Glutamatergic neuron (in vitro differentiated cells): ENCODE measurements around the gene AGAP3. TPM values are rescaled to one million over a fixed set of nuclear protein-coding genes. Genes with fewer than 3 reads are reported as not detected.

Source experiments
- DNase-seq: peaks from one replicate; pipeline ENCODE4 v3.0.0; 2022
- H3K27ac Mint-ChIP-seq: one replicate; pipeline ENCODE4 v1.8.0; 2020; ENCODE audit warnings: mild to moderate bottlenecking, mixed read lengths, inconsistent platforms; ENCODE audit not compliant: unreplicated experiment
- H3K27me3 Mint-ChIP-seq: one replicate; pipeline ENCODE4 v1.8.0; 2020; ENCODE audit warnings: mild to moderate bottlenecking, moderate library complexity, mixed read lengths, inconsistent platforms; ENCODE audit not compliant: unreplicated experiment
- H3K36me3 Mint-ChIP-seq: one replicate; pipeline ENCODE4 v1.8.0; 2020; ENCODE audit warnings: mild to moderate bottlenecking, mixed read lengths, inconsistent platforms; ENCODE audit not compliant: unreplicated experiment
- H3K4me1 Mint-ChIP-seq: one replicate; pipeline ENCODE4 v1.8.0; 2020; ENCODE audit warnings: mild to moderate bottlenecking, low read depth, mixed read lengths, inconsistent platforms; ENCODE audit not compliant: unreplicated experiment
- H3K4me3 Mint-ChIP-seq: one replicate; pipeline ENCODE4 v1.8.0; 2020; ENCODE audit warnings: mild to moderate bottlenecking, mixed read lengths, inconsistent platforms; ENCODE audit not compliant: unreplicated experiment
- H3K9me3 Mint-ChIP-seq: one replicate; pipeline ENCODE4 v1.8.0; 2020; ENCODE audit warnings: mild to moderate bottlenecking, moderate library complexity, mixed read lengths, inconsistent platforms; ENCODE audit not compliant: unreplicated experiment
- total RNA-seq: library from RNA; stranded (reverse); fragmentation: NEBNext Ultra II Directional; extraction: Animal tissue kit (Norgen Biotek cat#: 25700); gene quantifications from one replicate; pipeline ENCODE4 v1.2.1, GENCODE V29; 2021; ENCODE audit not compliant: unreplicated experiment
- TF ChIP-seq, protein P1 (sequence below): fragments of 200-600 bp; sonication (generic); IDR thresholded peaks from one replicate; pipeline ENCODE4 v1.5.0; 2021; ENCODE audit not compliant: partially characterized antibody, unreplicated experiment

The AGAP3 gene
- total RNA-seq, 1 donor from 2014 or later, result 406 TPM

DNA sequence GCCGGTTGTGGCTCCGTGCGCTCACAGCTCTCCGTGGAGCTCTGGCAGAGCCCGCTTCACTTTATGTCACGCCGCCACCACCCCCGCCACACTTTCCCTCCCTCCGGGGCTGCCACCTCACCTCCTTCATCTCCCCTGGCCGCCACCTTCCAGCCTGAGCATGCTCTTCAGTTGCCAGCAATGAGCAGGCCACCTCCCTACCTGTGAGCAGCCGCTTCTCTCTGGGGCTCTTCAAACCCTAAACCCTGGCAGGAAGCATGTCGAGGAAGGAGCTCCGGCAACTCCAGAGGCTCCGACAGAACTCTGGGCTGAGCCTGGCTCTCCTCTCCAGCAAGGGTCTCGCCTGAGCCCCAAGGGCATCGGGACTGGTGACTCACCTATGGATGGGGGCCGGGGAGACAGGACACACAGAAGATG lies 44.5 kb downstream of the AGAP3 start:
- Mint-ChIP-seq H3K4me3 (no peak overlapping the region), H3K27ac (no peak overlapping the region), H3K9me3 (peaks cover 22% of the 10 kb centered on the region), H3K36me3 (no peaks in the 10 kb centered on the region), H3K27me3 (peaks cover 29% of the 10 kb centered on the region), H3K4me1 (peaks cover 16% of the 10 kb centered on the region)
- DNase-seq, result no peak
- TF ChIP-seq, protein P1, sequence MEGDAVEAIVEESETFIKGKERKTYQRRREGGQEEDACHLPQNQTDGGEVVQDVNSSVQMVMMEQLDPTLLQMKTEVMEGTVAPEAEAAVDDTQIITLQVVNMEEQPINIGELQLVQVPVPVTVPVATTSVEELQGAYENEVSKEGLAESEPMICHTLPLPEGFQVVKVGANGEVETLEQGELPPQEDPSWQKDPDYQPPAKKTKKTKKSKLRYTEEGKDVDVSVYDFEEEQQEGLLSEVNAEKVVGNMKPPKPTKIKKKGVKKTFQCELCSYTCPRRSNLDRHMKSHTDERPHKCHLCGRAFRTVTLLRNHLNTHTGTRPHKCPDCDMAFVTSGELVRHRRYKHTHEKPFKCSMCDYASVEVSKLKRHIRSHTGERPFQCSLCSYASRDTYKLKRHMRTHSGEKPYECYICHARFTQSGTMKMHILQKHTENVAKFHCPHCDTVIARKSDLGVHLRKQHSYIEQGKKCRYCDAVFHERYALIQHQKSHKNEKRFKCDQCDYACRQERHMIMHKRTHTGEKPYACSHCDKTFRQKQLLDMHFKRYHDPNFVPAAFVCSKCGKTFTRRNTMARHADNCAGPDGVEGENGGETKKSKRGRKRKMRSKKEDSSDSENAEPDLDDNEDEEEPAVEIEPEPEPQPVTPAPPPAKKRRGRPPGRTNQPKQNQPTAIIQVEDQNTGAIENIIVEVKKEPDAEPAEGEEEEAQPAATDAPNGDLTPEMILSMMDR, result no peak

DNA sequence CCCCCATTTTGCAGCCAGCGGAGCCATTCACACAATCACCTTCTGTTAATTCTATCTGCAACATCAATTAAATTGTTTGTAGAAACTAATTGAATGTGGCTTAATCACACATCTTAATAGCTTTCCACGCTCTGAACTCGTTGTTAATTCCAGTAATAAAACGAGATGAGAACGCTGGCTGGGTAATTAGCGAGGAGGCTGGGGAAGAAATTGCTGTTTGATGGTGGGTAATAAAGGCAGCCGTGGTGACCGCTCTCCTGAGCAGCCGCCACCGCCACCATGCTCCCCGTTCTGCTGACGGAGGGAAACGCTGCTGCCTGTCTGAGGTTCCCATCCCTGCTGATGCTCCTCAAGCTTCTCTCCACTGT lies 44.9 kb downstream of the AGAP3 start:
- no peak for DNase-seq

DNA sequence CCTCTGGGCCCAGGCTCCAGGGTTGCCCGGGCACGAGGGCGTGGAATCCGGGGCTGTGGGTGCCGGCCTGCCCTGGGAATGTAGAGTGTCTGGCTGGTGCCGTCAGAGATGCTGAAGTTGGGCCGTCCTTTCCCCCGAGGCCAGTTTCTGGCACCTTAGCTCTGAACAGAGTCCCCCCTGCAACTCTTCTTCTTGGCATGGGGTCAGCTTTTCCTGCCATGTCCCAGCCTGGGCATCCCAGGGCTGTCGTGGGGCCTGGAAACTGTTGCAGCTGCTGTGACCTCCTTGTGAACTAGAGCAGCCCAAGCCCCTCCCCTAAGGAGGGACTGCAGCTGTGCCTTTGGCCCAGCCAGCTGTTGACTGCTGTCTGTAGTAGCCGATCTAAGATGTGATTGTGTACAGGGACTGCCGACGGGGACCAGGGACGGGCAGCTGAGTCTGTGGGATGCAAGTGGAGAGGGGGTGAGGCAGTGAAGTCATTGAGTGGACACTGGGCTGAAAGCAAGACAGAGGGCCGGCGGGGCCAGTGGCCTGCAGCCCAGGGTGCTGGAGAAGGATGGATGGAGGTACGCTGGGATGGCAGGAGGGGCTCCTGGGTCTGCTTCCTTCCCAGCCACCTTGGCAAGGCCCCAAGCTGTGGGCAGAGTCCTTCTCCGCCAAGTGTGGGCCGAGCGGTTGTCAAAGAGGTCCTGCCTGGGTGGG lies 45.5 kb downstream of the AGAP3 start:
- Mint-ChIP-seq H3K27me3 (peaks cover 30% of the 10 kb centered on the region), H3K4me1 (peaks cover 19% of the 10 kb centered on the region), H3K27ac (no peak overlapping the region), H3K36me3 (no peaks in the 10 kb centered on the region), H3K9me3 (peaks cover 26% of the 10 kb centered on the region), H3K4me3 (no peak overlapping the region)
- TF ChIP-seq, protein P1, result no peak
- no peak for DNase-seq

More for the DNA sequence above, 44.9 kb downstream of the AGAP3 start:
- peaks cover 28% of the 10 kb centered on the region for H3K27me3 Mint-ChIP-seq
- peaks cover 16% of the 10 kb centered on the region for H3K4me1 Mint-ChIP-seq
- no peaks in the 10 kb centered on the region for H3K36me3 Mint-ChIP-seq
- H3K27ac Mint-ChIP-seq, result no peak overlapping the region
- H3K9me3 Mint-ChIP-seq, result peaks cover 21% of the 10 kb centered on the region
- TF ChIP-seq, protein P1, result no peak
- H3K4me3 Mint-ChIP-seq, result no peak overlapping the region

DNA sequence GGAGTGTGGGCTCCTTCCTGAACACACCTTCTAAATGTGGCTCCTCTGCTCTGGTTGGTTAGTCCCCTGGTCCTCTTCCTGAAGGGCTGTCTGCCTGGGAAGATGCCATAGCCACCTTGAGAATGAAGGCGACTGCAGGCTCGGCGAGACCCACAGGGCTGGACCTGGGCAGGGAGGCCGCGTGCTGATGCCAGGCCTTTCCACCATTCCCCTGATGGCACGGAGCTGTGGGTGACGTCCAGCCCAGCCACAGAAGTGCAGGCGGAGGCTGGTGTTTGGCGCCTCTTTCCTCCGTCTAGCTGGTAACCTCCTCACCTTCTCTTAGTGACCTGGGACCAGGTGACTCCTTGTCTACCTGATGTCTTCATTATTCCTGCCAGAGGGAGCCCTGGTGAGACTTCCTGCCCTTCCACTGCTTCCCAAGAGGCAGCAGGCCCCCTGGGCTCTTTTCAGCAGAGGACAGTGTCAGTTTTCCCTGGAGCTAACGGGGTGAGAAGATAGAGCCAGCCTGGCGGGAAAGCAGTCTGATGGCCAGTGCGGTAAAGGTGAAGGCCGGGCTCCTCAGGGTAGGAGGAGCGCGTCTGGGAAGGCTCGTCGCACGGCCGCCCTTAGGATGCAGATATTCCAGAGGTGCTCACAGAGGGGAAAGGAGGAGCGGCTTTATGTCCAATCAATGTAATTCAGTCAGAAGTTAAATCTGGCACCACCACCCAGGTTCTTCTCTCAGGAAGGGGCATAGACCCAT lies 46.4 kb downstream of the AGAP3 start:
- H3K36me3 Mint-ChIP-seq, result no peaks in the 10 kb centered on the region
- TF ChIP-seq, protein P1, result no peak
- peaks cover 25% of the 10 kb centered on the region for H3K9me3 Mint-ChIP-seq
- peaks cover 15% of the 10 kb centered on the region for H3K4me1 Mint-ChIP-seq
- peak overlapping the region; percentile 64 for H3K27ac Mint-ChIP-seq
- DNase-seq, result no peak
- peaks cover 27% of the 10 kb centered on the region for H3K27me3 Mint-ChIP-seq
- H3K4me3 Mint-ChIP-seq, result no peak overlapping the region
